GM12873 (cell line): ENCODE data around the gene SCAMP4.

Experiments used
- TF ChIP-seq, protein P1 (sequence below): IDR thresholded peaks from 2 replicates; pipeline ENCODE4 v1.5.1; 2012; ENCODE audit warnings: low read depth, mild to moderate bottlenecking, moderate library complexity, low read length, control low read depth; ENCODE audit not compliant: insufficient read depth; ENCODE audit errors: missing control alignments

Gene SCAMP4

DNA sequence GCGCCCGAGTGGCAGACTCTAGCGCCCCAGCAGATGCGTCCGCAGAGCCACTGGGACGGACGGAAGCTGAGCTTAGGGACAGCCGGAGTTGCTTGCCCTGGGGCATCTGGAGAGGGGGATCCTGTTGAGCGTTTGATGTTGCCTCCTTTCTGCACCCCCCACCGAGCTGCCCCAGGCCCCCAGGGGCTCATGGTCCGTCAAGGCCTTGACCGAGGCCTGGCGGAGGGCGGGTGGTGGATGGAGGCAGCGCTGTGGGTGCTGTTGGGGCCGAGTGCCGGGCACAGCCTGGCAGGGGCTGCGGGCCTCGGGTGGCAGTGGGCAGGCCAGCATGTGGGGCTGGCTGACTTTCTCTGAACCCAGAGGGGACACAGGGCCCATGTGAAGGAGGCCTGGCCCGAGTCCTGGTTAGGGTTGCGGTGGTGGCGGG is 38.5 kb downstream of the SCAMP4 start:
- TF ChIP-seq, protein P1, sequence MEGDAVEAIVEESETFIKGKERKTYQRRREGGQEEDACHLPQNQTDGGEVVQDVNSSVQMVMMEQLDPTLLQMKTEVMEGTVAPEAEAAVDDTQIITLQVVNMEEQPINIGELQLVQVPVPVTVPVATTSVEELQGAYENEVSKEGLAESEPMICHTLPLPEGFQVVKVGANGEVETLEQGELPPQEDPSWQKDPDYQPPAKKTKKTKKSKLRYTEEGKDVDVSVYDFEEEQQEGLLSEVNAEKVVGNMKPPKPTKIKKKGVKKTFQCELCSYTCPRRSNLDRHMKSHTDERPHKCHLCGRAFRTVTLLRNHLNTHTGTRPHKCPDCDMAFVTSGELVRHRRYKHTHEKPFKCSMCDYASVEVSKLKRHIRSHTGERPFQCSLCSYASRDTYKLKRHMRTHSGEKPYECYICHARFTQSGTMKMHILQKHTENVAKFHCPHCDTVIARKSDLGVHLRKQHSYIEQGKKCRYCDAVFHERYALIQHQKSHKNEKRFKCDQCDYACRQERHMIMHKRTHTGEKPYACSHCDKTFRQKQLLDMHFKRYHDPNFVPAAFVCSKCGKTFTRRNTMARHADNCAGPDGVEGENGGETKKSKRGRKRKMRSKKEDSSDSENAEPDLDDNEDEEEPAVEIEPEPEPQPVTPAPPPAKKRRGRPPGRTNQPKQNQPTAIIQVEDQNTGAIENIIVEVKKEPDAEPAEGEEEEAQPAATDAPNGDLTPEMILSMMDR: no peak

DNA sequence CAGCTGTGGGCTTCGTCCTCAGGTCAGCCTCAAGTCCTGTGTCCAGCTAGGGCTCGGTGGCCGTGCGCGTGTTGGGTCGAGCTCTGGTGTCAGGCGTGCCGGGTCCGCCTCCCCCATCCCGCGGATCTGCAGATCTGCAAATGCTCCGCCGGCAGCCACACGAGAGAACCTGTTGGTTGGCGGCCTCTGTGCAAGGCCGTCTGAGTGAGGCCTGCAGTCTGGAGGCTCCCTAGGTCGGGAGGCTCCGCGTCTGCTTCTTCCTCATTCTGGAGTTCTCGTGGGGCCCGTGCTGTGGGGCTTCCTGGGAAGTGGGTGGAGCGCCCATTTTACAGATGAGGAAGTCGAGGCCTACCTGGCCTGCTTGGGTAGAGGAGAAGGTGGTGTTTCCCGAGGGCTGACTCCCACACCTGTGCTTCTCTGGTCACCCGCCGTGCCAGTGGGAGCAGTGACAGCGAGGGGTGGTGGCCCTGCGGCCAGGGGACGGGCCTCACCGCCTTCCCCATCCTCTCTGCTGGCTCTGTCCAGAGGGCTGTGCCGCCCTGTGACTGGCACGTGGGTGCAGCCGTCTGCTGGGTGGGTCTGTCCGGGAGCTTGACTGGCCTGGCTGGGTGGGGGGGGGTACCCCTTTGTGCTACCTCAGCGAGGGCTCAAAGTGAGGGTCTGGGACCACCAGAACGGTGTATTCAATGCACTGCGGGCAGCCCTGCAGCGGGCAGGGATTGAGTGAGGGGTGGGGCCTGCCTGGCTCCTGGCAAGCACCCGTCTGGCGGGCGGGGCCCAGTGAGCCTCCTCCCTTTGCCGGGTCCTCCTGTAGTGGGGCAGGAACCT is 39.1 kb downstream of the SCAMP4 start:
- TF ChIP-seq, protein P1: no peak

DNA sequence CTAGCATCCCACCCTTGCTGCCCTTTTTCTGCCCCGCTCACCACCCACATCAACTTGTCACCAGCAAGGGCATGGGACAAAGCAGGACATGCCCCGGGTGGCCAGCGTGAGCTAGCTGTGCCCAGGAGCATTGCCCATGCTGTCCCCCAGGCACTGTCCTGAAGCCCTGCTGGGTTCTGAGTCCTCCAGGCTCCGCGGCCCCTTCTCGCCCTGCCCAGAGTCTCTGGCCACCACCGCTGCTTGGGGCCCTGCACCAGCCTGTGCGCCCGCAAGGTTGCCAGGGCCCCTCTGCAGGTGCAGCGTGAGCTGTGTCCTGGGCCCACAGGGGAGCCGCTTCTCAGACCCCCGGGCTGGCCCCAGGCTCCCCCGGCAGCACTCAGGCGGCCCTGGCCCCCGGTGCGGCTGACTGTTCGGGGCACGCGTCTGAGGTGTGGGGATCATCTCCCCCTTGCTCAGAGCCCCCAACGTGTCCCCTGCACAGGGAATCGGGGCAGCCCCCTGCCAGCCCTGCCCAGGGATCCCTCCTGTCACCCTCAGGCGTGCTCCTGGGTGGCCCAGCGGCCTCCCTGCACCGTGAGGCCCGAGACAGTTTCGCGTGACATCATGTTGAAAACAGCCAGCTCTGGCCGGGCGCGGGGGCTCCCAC is 39.8 kb downstream of the SCAMP4 start:
- TF ChIP-seq, protein P1: no peak

DNA sequence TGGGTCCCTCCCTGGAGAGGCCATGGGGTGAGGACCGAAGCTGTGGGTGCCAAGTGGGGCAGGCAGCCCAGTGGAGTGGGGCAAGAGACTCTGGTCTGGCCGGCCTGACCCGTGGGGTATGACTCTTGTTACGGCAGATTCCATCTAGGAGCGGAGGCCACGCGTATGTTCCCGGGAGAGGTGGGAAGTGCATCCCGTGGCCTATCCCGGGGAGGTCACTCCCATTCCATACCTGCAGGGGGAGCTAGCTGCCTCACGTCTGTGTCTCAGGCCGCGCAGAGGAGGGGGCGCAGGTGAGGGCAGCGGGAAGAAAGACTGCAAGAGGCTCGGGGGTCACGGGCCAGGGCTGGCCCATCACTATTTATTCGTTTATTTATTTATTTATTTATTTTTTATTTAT is 40.7 kb downstream of the SCAMP4 start:
- TF ChIP-seq, protein P1: peak; percentile 55

DNA sequence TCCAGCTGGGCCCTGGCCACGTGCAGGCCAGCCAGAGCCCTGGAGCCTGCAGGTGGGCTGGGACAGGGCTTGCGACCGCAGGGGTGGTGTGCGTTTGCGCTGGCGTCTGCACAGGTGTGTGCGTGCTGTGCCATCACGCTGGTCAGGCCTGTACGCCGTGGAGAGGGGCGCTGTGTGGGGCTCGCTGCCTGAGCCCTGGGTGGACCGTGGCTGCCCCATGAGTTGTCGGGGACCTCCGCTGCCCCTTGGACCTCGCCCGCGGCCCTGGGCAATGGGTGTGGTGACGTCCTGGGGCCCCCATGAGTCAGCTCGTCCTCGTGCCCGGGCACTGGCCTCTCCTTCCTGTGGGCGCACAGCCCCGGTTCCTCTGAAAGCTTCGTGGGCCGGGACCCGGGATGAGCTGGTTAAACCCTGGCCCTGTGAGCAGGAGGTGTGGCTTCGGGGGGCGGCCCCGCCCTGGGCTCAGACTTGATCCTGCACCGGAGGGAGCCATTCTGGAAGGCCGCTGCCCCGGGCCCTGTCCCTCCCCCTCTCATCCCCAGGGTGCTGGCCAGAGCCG is 42.5 kb downstream of the SCAMP4 start:
- TF ChIP-seq, protein P1: no peak

DNA sequence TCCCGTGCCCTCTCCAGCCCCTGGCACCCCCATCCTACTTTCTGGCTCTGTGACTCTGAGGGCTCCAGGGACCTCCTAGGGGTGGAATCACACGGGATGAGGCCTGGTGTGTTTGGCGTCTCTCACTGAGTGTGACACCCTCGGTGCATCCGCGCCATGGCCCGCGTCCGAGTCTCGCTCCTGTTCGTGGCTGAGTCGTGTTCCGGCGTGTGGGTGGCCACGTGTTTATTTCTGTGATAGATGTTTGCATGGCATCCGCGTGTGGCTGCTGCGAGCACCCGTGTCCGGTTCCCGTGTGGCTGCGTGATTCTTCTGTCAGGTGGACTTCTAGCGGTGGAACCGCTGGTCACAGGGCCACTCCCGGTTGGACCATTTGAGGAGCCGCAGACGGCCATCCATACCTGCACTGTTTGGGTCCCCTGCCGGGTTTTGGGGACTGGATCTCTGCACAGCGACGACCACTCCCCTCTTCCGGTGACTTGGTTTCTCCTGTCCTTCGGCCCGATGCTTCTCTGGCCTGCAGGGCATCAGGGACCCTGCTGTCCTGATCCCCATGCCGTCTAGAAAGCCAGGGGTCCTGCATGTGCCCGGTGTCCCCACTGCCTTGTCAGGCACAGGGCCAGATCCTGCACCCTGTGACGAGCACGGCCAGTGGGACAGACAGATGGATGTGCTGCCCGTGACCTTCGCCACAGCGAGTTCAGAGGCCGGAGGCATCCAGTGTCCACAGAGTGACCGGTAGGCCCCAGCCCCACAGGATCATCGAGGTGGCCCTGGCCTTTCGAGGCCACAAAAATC is 44.3 kb downstream of the SCAMP4 start:
- TF ChIP-seq, protein P1: no peak
